Iris pigment epithelial cell (primary cell): Measurements from ENCODE around the gene UGDH.
"Not testable (repeated sequence)": the region's sequence is repeated elsewhere in the genome, so short reads cannot be mapped to it uniquely, and the experiment has no call there.

ENCODE experiments used
- DNase-seq: peaks from one replicate; pipeline ENCODE4 v3.0.0-alpha.2; 2011; ENCODE audit warnings: low read depth

UGDH gene

GRCh38 chr4:39527296-39528060, at the start of gene UGDH:
TSS of gene UGDH (minus strand) at chr4:39527439. CDS start at chr4:39521512, 5,927 bp downstream.
- DNase-seq: peak; percentile 99

- DNase-seq: peak; percentile 29
Observed at GRCh38 chr4:39574946-39575345, 47.7 kb upstream of the UGDH start.

- no peak for DNase-seq
Observed at GRCh38 chr4:39571504-39571903, 44.3 kb upstream of the UGDH start.

- peak; percentile 41 for DNase-seq
Observed at GRCh38 chr4:39571054-39571453, 43.8 kb upstream of the UGDH start.

GRCh38 chr4:39569209-39569608, 42.0 kb upstream of the UGDH start:
- DNase-seq: no peak

GRCh38 chr4:39568805-39569204, 41.6 kb upstream of the UGDH start:
- no peak for DNase-seq

- DNase-seq: peak; percentile 93
Observed at GRCh38 chr4:39565878-39566600, 38.8 kb upstream of the UGDH start.

- no peak for DNase-seq
Observed at GRCh38 chr4:39563346-39563847, 36.2 kb upstream of the UGDH start.

- no peak for DNase-seq
Observed at GRCh38 chr4:39562792-39563191, 35.6 kb upstream of the UGDH start.

- peak; percentile 6 for DNase-seq
Observed at GRCh38 chr4:39559626-39560025, 32.4 kb upstream of the UGDH start.

GRCh38 chr4:39555472-39555871, 28.2 kb upstream of the UGDH start:
- no peak for DNase-seq

- peak; percentile 28 for DNase-seq
Observed at GRCh38 chr4:39548425-39549067, 21.3 kb upstream of the UGDH start.

- peak; percentile 34 for DNase-seq
Observed at GRCh38 chr4:39544580-39545315, 17.5 kb upstream of the UGDH start.

GRCh38 chr4:39544080-39544479, 16.8 kb upstream of the UGDH start:
- DNase-seq: not testable (repeated sequence)

- no peak for DNase-seq
Observed at GRCh38 chr4:39543034-39543433, 15.8 kb upstream of the UGDH start.

GRCh38 chr4:39542611-39543012, 15.4 kb upstream of the UGDH start:
- no peak for DNase-seq

- DNase-seq: peak; percentile 72
Observed at GRCh38 chr4:39541987-39542610, 14.9 kb upstream of the UGDH start.

GRCh38 chr4:39539089-39539611, 11.9 kb upstream of the UGDH start:
- DNase-seq: peak; percentile 82

- no peak for DNase-seq
Observed at GRCh38 chr4:39533541-39533940, 6.3 kb upstream of the UGDH start.

GRCh38 chr4:39532237-39532636, 5.0 kb upstream of the UGDH start:
- DNase-seq: not testable (repeated sequence)

- DNase-seq: no peak
Observed at GRCh38 chr4:39530682-39531081, 3.4 kb upstream of the UGDH start.
